ENCODE measurements around the gene ERC2. TPM values are rescaled to one million over a fixed set of nuclear protein-coding genes. Genes with fewer than 3 reads are reported as not detected.

The ERC2 gene
- total RNA-seq, 2 experiments from 2014 or later, result not detected

GRCh38 chr3:56415652-56416051, 52.6 kb downstream of the ERC2 start:
- Histone ChIP-seq H2AFZ (ENCODE audit: low read length) (no peak overlapping the region), H4K20me1 (ENCODE audit: insufficient read depth, low read length) (no peaks in the 10 kb centered on the region), H3K9me3 (ENCODE audit: low read length) (no peaks in the 10 kb centered on the region), H3K27ac (ENCODE audit: low read depth, low read length, poor library complexity, severe bottlenecking) (no peak overlapping the region), H3K36me3 (ENCODE audit: insufficient read depth, low read length) (no peaks in the 10 kb centered on the region), H3K79me2 (ENCODE audit: insufficient read depth, low read depth, low read length) (no peaks in the 10 kb centered on the region), H3K4me3 (ENCODE audit: low read depth, low read length, poor library complexity, severe bottlenecking) (no peak overlapping the region), H3K4me1 (ENCODE audit: insufficient read depth, low read length, poor library complexity, severe bottlenecking) (no peaks in the 10 kb centered on the region), H3K9me2 (ENCODE audit: insufficient read depth, low read length) (no peaks in the 10 kb centered on the region), H3K4me2 (ENCODE audit: low read length) (no peak overlapping the region)
- no peak for DNase-seq (ENCODE audit: low spot score)
- intact Hi-C loops (cut with micrococcal nuclease; ENCODE audit: unreplicated experiment), result no loop called here
- ChIA-PET CTCF (ENCODE audit: unreplicated experiment) (no interaction called here), POLR2A (no interaction called here)
- BruUV-seq (replicated peaks), result no TSS peak
- no peak for TF ChIP-seq EZH2phosphoT487 (IDR thresholded peaks at IDR 0.05; ENCODE audit: borderline replicate concordance, low read depth, low read length)
- no peak for TF ChIP-seq CTCF (conservative IDR thresholded peaks at IDR 0.05; ENCODE audit: low read length)

GRCh38 chr3:56413911-56414310, 54.4 kb downstream of the ERC2 start:
- no peaks in the 10 kb centered on the region for H3K9me2 ChIP-seq (ENCODE audit: insufficient read depth, low read length)
- intact Hi-C loops (cut with micrococcal nuclease; ENCODE audit: unreplicated experiment), result no loop called here
- H3K4me1 ChIP-seq (ENCODE audit: insufficient read depth, low read length, poor library complexity, severe bottlenecking), result no peaks in the 10 kb centered on the region
- H2AFZ ChIP-seq (ENCODE audit: low read length), result no peak overlapping the region
- ChIA-PET CTCF (ENCODE audit: unreplicated experiment) (no interaction called here), POLR2A (no interaction called here)
- DNase-seq (ENCODE audit: low spot score), result no peak
- H3K79me2 ChIP-seq (ENCODE audit: insufficient read depth, low read depth, low read length), result no peaks in the 10 kb centered on the region
- no peak overlapping the region for H3K4me3 ChIP-seq (ENCODE audit: low read depth, low read length, poor library complexity, severe bottlenecking)
- no peaks in the 10 kb centered on the region for H4K20me1 ChIP-seq (ENCODE audit: insufficient read depth, low read length)
- no peaks in the 10 kb centered on the region for H3K36me3 ChIP-seq (ENCODE audit: insufficient read depth, low read length)
- H3K9me3 ChIP-seq (ENCODE audit: low read length), result no peaks in the 10 kb centered on the region
- no peak overlapping the region for H3K27ac ChIP-seq (ENCODE audit: low read depth, low read length, poor library complexity, severe bottlenecking)
- TF ChIP-seq EZH2phosphoT487 (IDR thresholded peaks at IDR 0.05; ENCODE audit: borderline replicate concordance, low read depth, low read length) (no peak), CTCF (conservative IDR thresholded peaks at IDR 0.05; ENCODE audit: low read length) (no peak)
- H3K4me2 ChIP-seq (ENCODE audit: low read length), result no peak overlapping the region
- no TSS peak for BruUV-seq (replicated peaks)

- no TSS peak for BruUV-seq (replicated peaks)
- Histone ChIP-seq H3K79me2 (ENCODE audit: insufficient read depth, low read depth, low read length) (no peaks in the 10 kb centered on the region), H3K27ac (ENCODE audit: low read depth, low read length, poor library complexity, severe bottlenecking) (no peak overlapping the region), H3K36me3 (ENCODE audit: insufficient read depth, low read length) (no peaks in the 10 kb centered on the region), H3K4me1 (ENCODE audit: insufficient read depth, low read length, poor library complexity, severe bottlenecking) (no peaks in the 10 kb centered on the region), H3K4me2 (ENCODE audit: low read length) (no peak overlapping the region), H3K4me3 (ENCODE audit: low read depth, low read length, poor library complexity, severe bottlenecking) (no peak overlapping the region), H3K9me2 (ENCODE audit: insufficient read depth, low read length) (no peaks in the 10 kb centered on the region), H3K9me3 (ENCODE audit: low read length) (no peaks in the 10 kb centered on the region), H4K20me1 (ENCODE audit: insufficient read depth, low read length) (no peaks in the 10 kb centered on the region), H2AFZ (ENCODE audit: low read length) (no peak overlapping the region)
- TF ChIP-seq EZH2phosphoT487 (IDR thresholded peaks at IDR 0.05; ENCODE audit: borderline replicate concordance, low read depth, low read length), result no peak
- ChIA-PET CTCF (ENCODE audit: unreplicated experiment) (no interaction called here), POLR2A (no interaction called here)
- no peak for DNase-seq (ENCODE audit: low spot score)
- intact Hi-C loops (cut with micrococcal nuclease; ENCODE audit: unreplicated experiment), result no loop called here
Measured at GRCh38 chr3:56411166-56411565, 57.1 kb downstream of the ERC2 start.

Data from OCI-LY7 (cell line).